HG03280 (cell line): ENCODE measurements around the gene LENG8.
"Not testable (repeated sequence)": the region's sequence is repeated elsewhere in the genome, so short reads cannot be mapped to it uniquely, and the experiment has no call there.

Source experiments
- ATAC-seq: cut with Tn5 transposase; IDR thresholded peaks from one replicate; pipeline ENCODE4 v1.9.1; 2021; ENCODE audit warnings: mild to moderate bottlenecking, moderate library complexity; ENCODE audit not compliant: unreplicated experiment

Gene LENG8

DNA sequence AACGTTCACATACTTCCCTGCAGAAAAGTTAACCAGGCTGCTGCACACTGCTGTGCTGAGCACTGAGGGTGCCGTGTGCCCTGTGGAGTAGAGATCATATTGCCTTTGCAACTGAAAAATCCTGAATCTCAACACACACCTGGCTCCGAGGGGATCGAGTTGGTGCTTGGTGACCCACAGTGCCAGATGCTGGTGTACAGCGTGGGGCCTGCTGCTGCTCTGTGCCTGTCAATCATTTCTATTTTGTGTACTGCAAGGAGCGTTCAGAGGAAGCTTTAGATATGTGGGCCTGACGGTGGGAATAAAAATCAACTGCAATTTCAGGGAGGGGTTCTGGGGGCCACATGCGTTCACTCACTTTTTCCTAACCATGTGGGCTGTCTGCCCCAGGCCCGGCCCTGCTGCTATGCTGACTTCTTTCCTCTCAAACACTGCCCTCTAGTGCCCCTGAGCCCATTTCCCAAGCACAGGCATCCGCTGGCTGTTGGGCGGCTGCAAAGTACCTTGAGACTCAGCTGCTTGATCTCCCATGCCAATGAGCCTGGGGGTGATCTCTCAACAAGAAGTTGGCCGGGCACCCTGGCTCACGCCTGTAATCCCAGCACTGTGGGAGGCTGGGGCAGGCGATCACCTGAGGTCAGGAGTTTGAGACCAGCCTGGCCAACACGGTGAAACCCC lies 9.7 kb upstream of the LENG8 start:
- ATAC-seq: no peak

DNA sequence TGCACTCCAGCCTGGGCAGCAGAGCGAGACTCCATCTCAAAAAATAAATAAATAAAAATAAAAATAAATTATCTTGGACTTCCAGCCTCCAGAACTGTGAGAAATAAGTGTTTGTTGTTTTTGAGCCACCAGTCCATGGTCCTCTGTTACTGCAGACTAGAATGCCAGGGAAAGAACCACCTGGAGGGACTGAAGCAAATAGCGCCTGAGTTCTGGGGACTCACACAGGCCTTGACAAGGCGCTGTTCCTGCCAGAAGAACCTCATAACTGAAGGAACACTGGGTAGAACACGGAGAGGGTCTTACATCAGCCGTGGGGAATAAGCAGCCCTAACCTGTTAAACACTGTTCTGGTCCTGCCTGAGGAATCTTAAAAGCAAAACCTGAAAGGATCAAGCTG lies 8.4 kb upstream of the LENG8 start:
- no peak for ATAC-seq

DNA sequence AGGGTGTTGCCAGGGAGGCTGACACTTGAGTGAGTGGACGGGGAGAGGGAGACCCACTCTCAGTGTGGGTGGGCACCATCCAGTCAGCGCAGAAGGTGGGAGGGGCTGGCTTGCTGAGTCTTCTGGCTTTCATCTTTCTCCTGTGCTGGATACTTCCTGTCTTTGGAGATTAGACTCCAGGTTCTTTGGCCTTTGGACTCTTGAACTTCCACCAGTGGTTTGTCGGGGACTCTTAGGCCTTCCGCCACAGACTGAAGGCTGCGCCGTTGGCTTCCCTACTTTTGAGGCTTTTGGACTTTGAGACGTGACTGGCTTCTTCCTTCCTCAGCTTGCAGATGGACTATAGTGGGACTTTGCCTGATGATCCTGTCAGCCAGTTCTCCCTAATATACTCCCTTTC lies 4.3 kb upstream of the LENG8 start:
- ATAC-seq: no peak

DNA sequence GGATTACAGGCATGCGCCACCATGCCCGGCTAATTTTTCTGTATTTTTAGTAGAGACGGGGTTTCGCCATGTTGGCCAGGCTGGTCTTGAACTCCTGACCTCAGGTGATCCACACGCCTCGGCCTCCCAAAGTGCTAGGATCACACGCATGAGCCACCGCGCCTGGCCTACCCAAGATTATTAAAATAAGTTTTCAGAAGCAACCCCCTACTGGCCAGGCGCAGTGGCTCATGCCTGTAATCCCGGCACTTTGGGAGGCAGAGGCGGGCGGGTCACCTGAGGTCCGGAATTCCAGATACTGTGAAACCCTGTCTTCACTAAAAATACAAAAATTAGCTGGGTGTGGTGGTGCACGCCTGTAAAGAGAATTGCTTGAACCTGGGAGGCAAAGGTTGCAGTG lies 2.6 kb upstream of the LENG8 start:
- not testable (repeated sequence) for ATAC-seq

DNA sequence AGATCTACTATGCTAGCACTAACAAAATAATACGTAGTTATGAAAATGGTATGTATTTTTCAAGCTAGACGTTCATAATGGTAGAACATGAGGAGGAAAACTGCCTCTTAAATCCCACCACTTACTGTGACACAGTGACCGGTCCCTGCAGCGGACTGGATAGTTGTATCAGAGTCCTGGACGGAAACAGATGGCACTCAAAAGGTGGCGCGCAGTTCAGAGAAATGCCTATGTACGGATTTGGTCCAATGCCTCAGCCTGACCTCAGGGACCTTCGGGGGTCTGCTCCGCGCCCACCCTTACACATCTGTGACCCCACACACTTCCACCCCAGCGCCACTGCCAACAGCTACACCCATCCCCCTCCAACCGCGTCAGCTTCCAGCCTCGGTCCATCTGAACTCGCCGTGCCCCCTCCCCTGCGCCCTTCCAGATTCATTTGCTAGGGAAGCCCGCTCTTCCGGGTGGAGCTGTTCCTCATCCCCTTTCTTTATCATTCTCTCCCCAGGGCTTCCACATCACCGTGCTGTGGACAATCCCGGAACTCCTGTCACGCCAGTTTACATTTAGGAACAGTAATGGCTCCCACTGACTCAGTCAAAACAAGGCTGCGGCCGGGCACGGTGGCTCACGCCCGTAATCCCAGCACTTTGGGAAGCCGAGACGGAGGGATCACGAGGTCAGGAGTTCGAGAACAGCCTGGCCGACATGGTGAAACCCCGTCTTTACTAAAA lies 792 bp upstream of the LENG8 start:
- ATAC-seq: no peak

DNA sequence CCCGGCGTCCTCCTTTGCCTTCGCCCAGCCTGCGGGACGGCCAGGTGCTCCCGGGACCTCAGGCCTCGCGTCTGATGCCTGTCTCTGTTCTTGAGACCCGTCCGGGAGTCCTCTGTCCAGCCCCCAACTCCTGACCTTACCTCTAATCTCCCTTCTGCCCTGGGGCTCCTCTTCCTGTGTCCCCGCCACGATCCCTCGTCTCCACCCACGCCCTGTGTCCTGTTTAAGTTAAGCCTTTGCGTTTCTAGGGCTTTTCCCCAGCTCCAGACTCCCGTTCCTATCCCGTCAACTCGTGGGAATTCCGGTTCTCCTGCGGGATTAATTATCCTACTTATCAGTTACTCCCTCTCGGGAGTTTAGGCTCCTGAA lies 686 bp downstream of the LENG8 start:
- no peak for ATAC-seq

DNA sequence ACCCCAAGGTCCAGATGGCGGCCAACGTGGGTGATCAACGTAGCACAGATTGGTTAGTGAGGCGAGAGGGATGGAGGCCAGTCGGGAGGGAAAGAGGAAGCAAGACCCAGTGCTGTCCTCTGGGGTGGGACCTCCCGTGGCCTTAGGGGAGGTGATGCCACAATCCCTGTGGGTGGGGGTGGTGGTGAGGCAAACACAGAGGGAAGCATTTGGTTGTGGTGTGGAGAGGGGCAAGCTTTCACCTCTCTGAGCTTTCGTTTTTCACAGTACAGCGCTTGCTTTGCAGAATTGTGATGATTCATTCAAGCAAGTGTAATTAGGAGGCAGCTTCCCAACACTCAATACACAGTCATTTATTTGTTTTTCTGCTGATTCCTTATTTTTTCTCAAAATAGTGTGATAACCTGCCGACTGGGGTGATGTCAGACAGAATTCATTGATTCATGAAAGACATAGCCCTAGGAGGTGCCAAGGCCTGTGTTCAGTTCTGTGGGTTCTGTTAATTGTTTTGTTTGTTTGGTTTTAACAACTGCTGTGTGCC lies 2.4 kb downstream of the LENG8 start:
- ATAC-seq: no peak

DNA sequence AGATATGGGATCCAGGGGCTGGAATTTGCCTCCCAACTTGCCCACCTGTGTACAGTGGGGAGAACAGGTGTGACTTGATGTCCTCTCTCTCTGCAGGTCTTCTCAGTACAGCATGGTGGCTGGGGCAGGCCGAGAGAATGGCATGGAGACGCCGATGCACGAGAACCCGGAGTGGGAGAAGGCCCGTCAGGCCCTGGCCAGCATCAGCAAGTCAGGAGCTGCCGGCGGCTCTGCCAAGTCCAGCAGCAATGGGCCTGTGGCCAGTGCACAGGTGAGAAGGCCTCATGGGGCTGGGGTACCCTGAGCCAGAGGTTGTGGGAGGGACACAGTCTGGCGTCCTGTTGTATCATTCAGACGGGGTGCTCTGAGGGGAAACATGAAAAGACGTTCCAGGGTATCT lies 3.0 kb downstream of the LENG8 start:
- ATAC-seq: no peak

DNA sequence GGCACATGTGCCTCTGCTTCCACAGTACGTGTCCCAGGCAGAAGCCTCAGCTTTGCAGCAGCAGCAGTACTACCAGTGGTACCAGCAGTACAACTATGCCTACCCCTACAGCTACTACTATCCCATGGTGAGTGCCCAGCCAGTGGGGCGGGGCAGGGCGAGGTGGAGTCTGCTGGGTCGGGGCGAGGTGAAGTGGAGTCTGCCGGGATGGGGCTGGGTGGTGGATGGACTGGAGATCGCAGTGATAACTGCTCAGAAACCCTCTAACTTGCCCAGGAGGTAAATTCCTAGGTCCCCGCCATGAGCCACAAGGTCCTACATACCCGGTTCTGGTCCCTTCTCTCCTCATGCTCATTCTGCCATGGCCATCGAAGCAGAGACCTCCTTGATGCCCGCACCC lies 3.6 kb downstream of the LENG8 start:
- no peak for ATAC-seq

DNA sequence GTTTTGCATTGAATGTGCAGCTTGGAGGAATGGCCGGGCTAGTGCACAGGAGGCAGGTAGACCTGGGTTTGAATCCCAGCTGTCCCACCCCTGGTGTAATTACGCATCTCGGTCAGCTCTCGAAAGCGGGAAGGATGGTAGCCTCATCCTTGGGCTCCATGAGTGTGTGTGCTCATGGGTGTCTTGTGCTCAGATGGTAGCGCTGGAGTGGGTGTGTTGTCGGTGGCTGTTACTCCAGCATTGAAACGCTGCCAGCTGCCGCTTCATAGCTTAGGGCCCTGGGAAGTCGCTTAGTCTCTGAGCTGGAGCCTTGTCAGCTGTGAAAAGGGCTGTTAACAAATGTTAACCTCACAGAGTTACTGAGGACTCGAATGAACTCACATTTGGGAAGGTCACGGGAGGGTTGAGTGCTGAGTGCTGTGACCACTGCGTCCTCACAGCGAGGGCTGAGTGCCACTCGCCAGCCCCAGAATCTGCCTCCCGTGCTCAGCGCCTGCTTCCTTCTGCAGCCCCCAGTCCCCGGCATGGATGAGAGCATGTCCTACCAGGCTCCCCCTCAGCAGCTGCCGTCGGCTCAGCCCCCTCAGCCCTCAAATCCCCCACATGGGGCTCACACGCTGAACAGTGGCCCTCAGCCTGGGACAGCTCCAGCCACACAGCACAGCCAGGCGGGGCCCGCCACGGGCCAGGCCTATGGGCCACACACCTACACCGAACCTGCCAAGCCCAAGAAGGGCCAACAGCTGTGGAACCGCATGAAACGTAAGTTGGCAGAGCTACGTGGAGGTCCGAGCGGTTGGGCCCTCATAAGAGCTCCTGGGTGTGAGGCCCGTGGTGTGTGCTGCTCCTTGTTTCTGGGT lies 5.2 kb downstream of the LENG8 start:
- no peak for ATAC-seq

DNA sequence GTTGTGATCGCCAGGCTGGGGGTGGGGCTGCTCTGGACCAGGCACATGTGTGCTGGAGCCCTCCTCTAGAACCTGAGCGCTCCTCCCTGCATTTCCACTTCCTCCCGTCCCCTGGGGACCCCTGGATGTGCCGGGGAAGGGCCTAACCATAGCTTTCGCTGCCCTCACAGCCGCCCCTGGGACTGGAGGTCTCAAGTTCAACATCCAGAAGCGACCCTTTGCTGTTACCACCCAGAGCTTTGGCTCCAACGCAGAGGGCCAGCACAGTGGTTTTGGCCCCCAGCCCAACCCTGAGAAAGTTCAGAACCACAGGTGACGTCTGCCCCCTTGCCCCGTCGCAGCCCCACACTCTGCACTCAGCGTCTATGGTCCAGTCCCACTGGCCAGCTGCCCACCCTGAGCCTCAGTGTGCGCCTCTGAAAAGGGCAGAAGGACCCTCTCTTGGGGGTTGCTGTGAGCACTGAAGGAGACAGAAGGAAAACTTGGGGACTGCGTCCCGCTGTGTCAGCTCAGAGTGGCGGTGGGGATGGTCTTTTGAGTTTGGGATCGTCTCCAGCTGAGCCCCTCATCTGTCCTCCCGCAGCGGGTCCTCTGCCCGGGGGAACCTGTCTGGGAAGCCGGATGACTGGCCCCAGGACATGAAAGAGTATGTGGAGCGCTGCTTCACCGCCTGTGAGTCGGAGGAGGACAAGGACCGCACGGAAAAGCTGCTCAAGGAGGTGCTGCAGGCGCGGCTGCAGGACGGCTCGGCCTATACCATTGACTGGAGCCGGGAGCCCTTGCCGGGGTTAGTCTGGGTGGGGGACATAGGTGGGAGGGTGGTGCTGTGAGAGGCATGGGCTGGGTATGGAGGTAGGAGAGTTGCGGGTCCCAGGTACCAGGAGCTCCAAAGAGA lies 6.0 kb downstream of the LENG8 start:
- no peak for ATAC-seq

DNA sequence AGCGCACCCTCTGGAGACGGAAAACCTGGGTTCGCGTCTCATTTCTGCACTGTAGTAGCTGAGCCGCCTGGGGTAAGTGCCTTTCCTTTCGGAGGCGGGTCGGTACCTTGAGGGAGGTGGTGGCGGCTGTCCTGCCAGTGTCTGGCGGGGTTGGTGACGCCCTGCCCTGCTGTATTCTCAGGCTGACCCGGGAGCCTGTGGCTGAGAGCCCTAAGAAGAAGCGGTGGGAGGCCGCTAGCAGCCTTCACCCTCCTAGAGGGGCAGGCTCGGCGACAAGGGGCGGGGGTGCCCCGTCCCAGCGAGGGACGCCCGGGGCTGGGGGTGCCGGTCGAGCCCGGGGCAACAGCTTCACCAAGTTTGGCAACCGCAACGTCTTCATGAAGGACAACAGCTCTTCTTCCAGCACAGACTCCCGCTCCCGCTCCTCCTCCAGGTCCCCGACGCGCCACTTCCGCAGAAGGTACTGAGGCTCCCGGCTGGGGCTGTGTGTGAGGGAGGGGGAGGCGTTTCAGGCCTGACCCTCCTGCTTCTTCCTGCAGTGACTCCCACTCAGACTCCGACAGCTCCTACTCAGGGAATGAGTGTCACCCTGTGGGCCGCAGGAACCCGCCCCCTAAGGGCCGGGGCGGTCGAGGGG lies 6.9 kb downstream of the LENG8 start:
- ATAC-seq: no peak

DNA sequence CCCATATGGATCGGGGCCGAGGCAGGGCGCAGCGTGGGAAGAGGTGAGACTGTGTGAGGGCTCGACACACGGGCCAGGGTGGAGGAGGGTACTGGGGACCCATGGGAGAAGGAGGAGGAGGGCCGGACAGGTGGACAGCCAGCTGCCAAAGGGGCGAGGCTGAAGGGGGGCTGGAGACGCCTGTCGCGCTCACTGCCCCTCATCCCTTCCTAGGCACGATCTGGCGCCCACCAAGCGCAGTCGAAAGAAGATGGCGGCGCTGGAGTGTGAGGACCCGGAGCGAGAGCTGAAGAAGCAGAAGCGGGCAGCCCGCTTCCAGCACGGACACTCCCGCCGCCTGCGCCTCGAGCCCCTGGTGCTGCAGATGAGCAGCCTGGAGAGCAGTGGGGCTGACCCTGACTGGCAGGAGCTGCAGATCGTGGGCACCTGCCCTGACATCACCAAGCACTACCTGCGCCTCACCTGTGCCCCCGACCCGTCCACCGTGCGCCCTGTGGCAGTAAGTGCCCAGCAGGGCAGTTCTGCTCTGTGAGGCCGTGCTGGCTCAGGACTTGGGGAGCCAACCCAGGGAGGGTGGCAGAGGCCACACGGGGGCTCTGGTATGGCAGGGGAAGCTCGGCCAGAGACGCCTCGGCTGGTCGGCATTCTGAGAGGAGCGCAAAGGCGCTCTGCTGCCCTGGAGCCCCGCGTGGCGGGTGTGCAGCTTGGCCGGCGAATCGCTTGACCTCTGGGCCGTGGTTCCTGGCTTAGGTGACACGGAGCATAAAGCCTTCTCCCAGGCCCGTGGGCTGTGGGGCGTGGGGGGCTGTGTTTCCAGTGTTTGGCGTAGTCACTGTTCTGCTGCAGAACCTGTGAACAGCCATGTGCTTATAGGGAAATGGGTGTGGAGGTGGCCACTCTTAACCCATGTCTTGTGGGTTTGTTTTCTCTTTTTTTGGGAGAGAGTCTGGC lies 7.7 kb downstream of the LENG8 start:
- no peak for ATAC-seq

DNA sequence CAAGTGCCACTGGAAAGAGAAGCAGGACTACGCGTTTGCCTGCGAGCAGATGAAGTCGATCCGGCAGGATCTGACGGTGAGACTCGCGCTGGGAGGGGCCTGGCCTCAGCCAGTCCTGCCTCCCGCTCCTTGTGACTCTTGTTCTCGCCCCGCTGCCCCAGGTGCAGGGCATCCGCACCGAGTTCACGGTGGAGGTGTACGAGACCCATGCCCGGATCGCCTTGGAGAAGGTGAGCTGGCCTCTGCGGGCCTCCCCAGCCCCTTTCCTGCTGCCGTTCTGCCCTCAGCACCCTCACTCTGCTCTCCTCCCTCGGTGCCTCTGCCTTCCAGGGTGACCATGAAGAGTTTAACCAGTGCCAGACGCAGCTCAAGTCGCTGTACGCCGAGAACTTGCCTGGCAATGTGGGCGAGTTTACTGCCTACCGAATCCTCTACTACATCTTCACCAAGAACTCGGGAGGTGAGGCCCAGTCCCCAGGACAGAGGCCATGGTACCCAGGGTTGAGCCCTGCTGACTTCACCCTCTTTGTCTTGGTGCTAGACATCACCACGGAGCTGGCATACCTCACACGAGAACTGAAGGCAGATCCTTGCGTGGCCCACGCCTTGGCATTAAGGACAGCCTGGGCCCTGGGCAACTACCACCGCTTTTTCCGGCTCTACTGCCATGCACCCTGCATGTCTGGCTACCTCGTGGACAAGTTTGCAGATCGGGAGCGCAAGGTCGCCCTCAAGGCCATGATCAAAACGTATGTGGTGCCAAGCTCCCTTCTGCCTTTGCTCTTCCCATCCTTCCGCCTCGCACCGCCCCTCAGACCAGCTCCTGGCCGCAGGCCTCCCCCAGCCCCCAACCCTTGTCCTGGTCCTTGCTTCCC lies 9.0 kb downstream of the LENG8 start:
- ATAC-seq: no peak

DNA sequence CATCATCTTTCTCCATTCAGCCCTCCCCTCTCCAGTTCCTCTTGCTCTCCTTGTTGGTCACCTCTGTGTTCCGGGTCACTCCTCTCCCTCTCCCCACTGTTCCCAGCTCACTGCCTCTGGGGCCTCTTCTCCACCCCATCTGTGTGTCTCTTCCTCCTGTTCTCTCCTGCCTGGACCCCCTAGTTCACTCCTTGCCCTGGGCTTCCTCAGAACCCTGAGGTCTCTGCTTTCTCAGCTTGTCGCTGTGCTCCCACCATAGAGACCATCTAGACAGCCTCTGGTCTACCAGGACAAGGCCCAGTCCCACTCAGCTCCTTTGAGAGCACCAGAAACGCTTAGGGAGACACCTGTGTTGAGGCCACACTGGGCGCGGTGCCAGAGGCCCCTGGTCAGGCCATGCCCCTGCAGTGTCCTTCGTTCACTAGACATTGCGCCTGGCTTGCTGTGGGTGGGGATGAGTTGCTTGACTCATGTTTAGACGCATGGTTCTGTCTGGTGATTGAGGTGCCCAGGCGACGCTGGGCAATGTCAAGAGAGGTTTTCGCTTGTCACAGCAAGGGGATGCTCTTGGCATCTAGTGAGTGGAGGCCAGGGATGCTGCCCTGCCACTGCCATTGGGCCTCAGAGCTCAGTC lies 9.8 kb downstream of the LENG8 start:
- ATAC-seq: no peak

DNA sequence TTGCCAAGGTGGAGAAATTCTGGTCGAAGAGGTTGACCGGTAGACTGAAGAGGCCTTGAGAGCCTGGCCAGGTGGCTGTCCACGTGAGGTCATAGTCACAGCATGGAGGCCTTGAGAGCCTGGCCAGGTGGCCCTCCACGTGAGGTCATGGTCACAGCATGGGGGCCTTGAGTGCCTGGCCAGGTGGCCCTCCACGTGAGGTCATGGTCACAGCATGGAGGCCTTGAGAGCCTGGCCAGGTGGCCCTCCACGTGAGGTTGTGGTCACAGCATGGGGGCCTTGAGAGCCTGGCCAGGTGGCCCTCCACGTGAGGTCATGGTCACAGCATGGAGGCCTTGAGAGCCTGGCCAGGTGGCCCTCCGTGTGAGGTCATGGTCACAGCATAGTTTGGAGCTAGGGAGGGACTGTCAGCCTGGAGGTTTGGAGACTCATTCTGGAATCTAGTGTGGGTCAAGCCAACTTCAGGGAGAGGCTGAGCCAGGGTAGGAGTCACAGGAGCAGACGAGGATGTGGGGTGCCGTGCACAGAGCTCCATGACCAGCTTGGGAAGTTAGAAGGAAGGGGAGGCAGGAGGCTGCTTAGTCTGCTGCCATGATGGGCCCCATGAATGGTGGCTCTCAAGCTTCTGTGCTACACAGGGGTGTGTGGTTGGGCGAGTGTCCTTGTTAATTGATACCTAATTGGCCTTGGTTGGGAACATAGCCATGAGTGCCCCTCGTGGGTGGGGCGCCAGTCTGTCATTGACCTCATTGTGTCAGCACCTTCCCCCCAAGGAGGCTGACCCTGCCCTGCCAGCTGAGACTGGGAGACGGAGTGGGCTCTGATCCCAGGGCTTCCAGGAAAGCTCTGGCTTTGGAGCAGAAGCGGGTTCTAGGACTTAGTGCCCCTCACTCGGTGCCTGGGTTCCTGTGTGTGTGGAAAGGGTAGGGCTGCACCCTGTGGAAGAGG lies 10.6 kb downstream of the LENG8 start:
- no peak for ATAC-seq
